H1 (cell line): ENCODE data around the gene AKIRIN2. TPM values are rescaled to one million over a fixed set of nuclear protein-coding genes. Genes with fewer than 3 reads are reported as not detected.

Source experiments
- CTCF ChIA-PET: fragments of 300-600 bp; sonication (Branson Sonifier 250); formaldehyde crosslinking; loops from one replicate; lab custom pipeline; 2021; ENCODE audit not compliant: partially characterized antibody; lab: Charles Lee
- POLR2A ChIA-PET: fragments of 300-600 bp; sonication (Branson Sonifier 250); formaldehyde crosslinking; loops from one replicate; lab custom pipeline; 2021; ENCODE audit warnings: inconsistent platforms; ENCODE audit not compliant: partially characterized antibody; lab: Charles Lee
- DNase-seq, 2 experiments: peaks; one replicate each; pipeline versions ENCODE4 v3.0.0 to v3.0.0-alpha.2; 2010 to 2022; ENCODE audit warnings: low spot score in 2 of 2, low read depth in 1 of 2, mixed read lengths in 1 of 2
- FAIRE-seq: peaks from 2 replicates; lab custom pipeline; 2011; peaks lifted over from hg19 to GRCh38; lab: Jason Lieb, UNC
- H2AFZ ChIP-seq: 2 replicates; pipeline ENCODE4 v1.8.1; 2012; ENCODE audit warnings: low read length, inconsistent platforms
- H2AK5ac ChIP-seq: 2 replicates; pipeline ENCODE4 v1.6.1; 2013; ENCODE audit warnings: low read depth, low read length
- H2BK120ac ChIP-seq: replicated peaks from 2 replicates; pipeline ENCODE3; 2013; ENCODE audit warnings: low read depth, low read length, inconsistent platforms
- H2BK12ac ChIP-seq: 2 replicates; pipeline ENCODE4 v1.6.1; 2013; ENCODE audit warnings: low read depth, low read length
- H2BK15ac ChIP-seq: 2 replicates; pipeline ENCODE4 v1.6.1; 2013; ENCODE audit warnings: low read length
- H2BK20ac ChIP-seq: 2 replicates; pipeline ENCODE4 v1.6.1; 2013; ENCODE audit warnings: low read length
- H2BK5ac ChIP-seq: 2 replicates; pipeline ENCODE4 v1.6.1; 2013; ENCODE audit warnings: low read depth, low read length
- H3K14ac ChIP-seq: 2 replicates; pipeline ENCODE4 v1.6.1; 2013; ENCODE audit warnings: inconsistent platforms; ENCODE audit not compliant: insufficient read length
- H3K18ac ChIP-seq: 2 replicates; pipeline ENCODE4 v1.6.1; 2013; ENCODE audit warnings: low read length; ENCODE audit errors: extremely low read depth
- H3K23ac ChIP-seq: 2 replicates; pipeline ENCODE4 v1.6.1; 2013; ENCODE audit warnings: inconsistent platforms; ENCODE audit not compliant: insufficient read length
- H3K23me2 ChIP-seq: 2 replicates; pipeline ENCODE4 v1.6.1; 2013; ENCODE audit warnings: low read depth, low read length
- H3K27ac ChIP-seq: 2 replicates; pipeline ENCODE4 v1.6.1; 2011; ENCODE audit warnings: low read depth, low read length, inconsistent platforms
- H3K27me3 ChIP-seq, 4 experiments: replicated peaks in 1 of 4; 1 replicate in 1 of 4; 2 replicates in 3 of 4; pipeline versions ENCODE4 v1.6.1 to v1.8.1; 2011 to 2013; ENCODE audit warnings: low read length in 3 of 4, mild to moderate bottlenecking in 3 of 4, inconsistent platforms in 2 of 4, mixed read lengths in 2 of 4, moderate library complexity in 1 of 4; ENCODE audit not compliant: control insufficient read depth in 3 of 4, insufficient read depth in 3 of 4; ENCODE audit errors: extremely low read depth in 1 of 4
- H3K36me3 ChIP-seq, 4 experiments: 2 replicates each; pipeline versions ENCODE4 v1.6.1 to v1.8.1; 2011 to 2013; ENCODE audit warnings: mild to moderate bottlenecking in 4 of 4, low read length in 3 of 4, moderate library complexity in 2 of 4, control low read depth in 1 of 4, inconsistent platforms in 1 of 4; ENCODE audit not compliant: insufficient read depth in 4 of 4, control insufficient read depth in 2 of 4
- H3K4ac ChIP-seq: replicated peaks from 2 replicates; pipeline ENCODE3; 2013; ENCODE audit warnings: low read length, low read depth, mixed read lengths, inconsistent platforms; ENCODE audit not compliant: insufficient read length
- H3K4me1 ChIP-seq, 4 experiments: replicated peaks in 1 of 4; 1 replicate in 1 of 4; 2 replicates in 3 of 4; pipeline versions ENCODE4 v1.6.1 to v1.8.1; 2011 to 2013; ENCODE audit warnings: low read length in 3 of 4, inconsistent platforms in 2 of 4, mixed read lengths in 1 of 4; ENCODE audit not compliant: insufficient read depth in 4 of 4, control insufficient read depth in 3 of 4
- H3K4me2 ChIP-seq, 2 experiments: 2 replicates each; pipeline versions ENCODE4 v1.6.1 to v1.8.1; 2011 to 2013; ENCODE audit warnings: low read depth in 2 of 2, low read length in 2 of 2, control low read depth in 1 of 2, inconsistent platforms in 1 of 2, mild to moderate bottlenecking in 1 of 2; ENCODE audit not compliant: insufficient read depth in 1 of 2
- H3K4me3 ChIP-seq, 4 experiments: fragments of 200-600, 300-600 bp in 1 of 4; sonication (generic), shearing (Covaris generic), sonication (Bioruptor Twin) in 1 of 4; 2 replicates each; pipeline versions ENCODE4 v1.5.1 to v1.8.1; 2011 to 2016; ENCODE audit warnings: low read length in 4 of 4, low read depth in 3 of 4, control low read depth in 2 of 4, inconsistent platforms in 2 of 4, mild to moderate bottlenecking in 2 of 4, mixed read lengths in 1 of 4, moderate library complexity in 1 of 4; ENCODE audit not compliant: insufficient read depth in 2 of 4; ENCODE audit errors: extremely low read depth in 1 of 4
- H3K56ac ChIP-seq: replicated peaks from 2 replicates; pipeline ENCODE3; 2013; ENCODE audit warnings: low read depth, mild to moderate bottlenecking, mixed read lengths, low read length, inconsistent platforms; ENCODE audit not compliant: insufficient read length
- H3K79me1 ChIP-seq: 2 replicates; pipeline ENCODE4 v1.6.1; 2013; ENCODE audit warnings: low read depth, low read length, control low read depth
- H3K79me2 ChIP-seq, 2 experiments: 2 replicates each; pipeline versions ENCODE4 v1.6.1 to v1.8.1; 2012 to 2013; ENCODE audit warnings: low read length in 2 of 2, mild to moderate bottlenecking in 2 of 2, inconsistent platforms in 1 of 2; ENCODE audit not compliant: insufficient read depth in 2 of 2, control insufficient read depth in 1 of 2
- H3K9ac ChIP-seq, 4 experiments: replicated peaks in 1 of 4; 1 replicate in 1 of 4; 2 replicates in 3 of 4; pipeline versions ENCODE4 v1.6.1 to v1.8.1; 2011 to 2013; ENCODE audit warnings: low read depth in 3 of 4, low read length in 3 of 4, control low read depth in 2 of 4, mild to moderate bottlenecking in 2 of 4, moderate library complexity in 2 of 4, inconsistent platforms in 1 of 4; ENCODE audit errors: extremely low read depth in 1 of 4
- H3K9me3 ChIP-seq, 2 experiments: 2 replicates each; pipeline versions ENCODE4 v1.6.1 to v1.8.1; 2012 to 2013; ENCODE audit warnings: mild to moderate bottlenecking in 2 of 2, moderate library complexity in 2 of 2, control low read depth in 1 of 2, inconsistent platforms in 1 of 2, low read depth in 1 of 2, low read length in 1 of 2, mixed read lengths in 1 of 2; ENCODE audit not compliant: insufficient read depth in 2 of 2
- H4K20me1 ChIP-seq, 2 experiments: replicated peaks in 1 of 2; 2 replicates each; pipeline versions ENCODE3 to v1.8.1; 2011 to 2013; ENCODE audit warnings: inconsistent platforms in 2 of 2, low read length in 2 of 2, mild to moderate bottlenecking in 1 of 2; ENCODE audit not compliant: insufficient read depth in 2 of 2, control insufficient read depth in 1 of 2
- H4K5ac ChIP-seq: 2 replicates; pipeline ENCODE4 v1.6.1; 2013; ENCODE audit warnings: low read length, low read depth, mixed read lengths, inconsistent platforms; ENCODE audit not compliant: insufficient read length
- H4K8ac ChIP-seq: 2 replicates; pipeline ENCODE4 v1.8.0; 2013; ENCODE audit warnings: mild to moderate bottlenecking, moderate library complexity, low read length, inconsistent platforms; ENCODE audit not compliant: insufficient read depth; ENCODE audit errors: extremely low read depth
- H4K91ac ChIP-seq: replicated peaks from 2 replicates; pipeline ENCODE3; 2013; ENCODE audit warnings: low read length, mixed read lengths, inconsistent platforms; ENCODE audit not compliant: insufficient read length
- CEBPB ChIP-seq: IDR thresholded peaks from 2 replicates; pipeline ENCODE4 v1.6.1; 2012; ENCODE audit warnings: low read depth, low read length
- CHD1 ChIP-seq: IDR thresholded peaks from 2 replicates; pipeline ENCODE4 v1.6.1; 2012; ENCODE audit warnings: low read depth, low read length, improper control_type of control experiment
- GTF2F1 ChIP-seq: IDR thresholded peaks from 2 replicates; pipeline ENCODE4 v1.6.1; 2012; ENCODE audit warnings: low read depth, low read length, improper control_type of control experiment, borderline replicate concordance
- HDAC6 ChIP-seq: IDR thresholded peaks from one replicate; pipeline ENCODE4 v1.7.1; 2012; ENCODE audit warnings: low read depth, mild to moderate bottlenecking, inconsistent platforms, low read length, moderate library complexity
- NANOG ChIP-seq: IDR thresholded peaks from 2 replicates; pipeline ENCODE4 v1.6.1; 2011; ENCODE audit warnings: low read length, low read depth, mild to moderate bottlenecking, inconsistent platforms; ENCODE audit not compliant: insufficient read depth, poor library complexity, severe bottlenecking
- POLR2A ChIP-seq, 2 experiments: IDR thresholded peaks; 1 replicate in 1 of 2; 2 replicates in 1 of 2; pipeline ENCODE4 v1.6.1; 2011; ENCODE audit warnings: low read depth in 2 of 2, low read length in 2 of 2, mild to moderate bottlenecking in 2 of 2; ENCODE audit errors: control extremely low read depth in 1 of 2
- SIN3A ChIP-seq, 2 experiments: IDR thresholded peaks in 1 of 2; conservative IDR thresholded peaks in 1 of 2; 2 replicates each; pipeline ENCODE4 v1.6.1; 2011 to 2012; ENCODE audit warnings: low read length in 2 of 2, improper control_type of control experiment in 1 of 2, low read depth in 1 of 2, mild to moderate bottlenecking in 1 of 2
- SP2 ChIP-seq: IDR thresholded peaks from 2 replicates; pipeline ENCODE4 v1.6.1; 2012; ENCODE audit warnings: mild to moderate bottlenecking, low read length, inconsistent platforms
- TCF12 ChIP-seq: IDR thresholded peaks from 2 replicates; pipeline ENCODE4 v1.6.1; 2011; ENCODE audit warnings: low read depth, mild to moderate bottlenecking, low read length
- TEAD4 ChIP-seq: IDR thresholded peaks from 2 replicates; pipeline ENCODE4 v1.6.1; 2012; ENCODE audit warnings: low read depth, low read length, inconsistent platforms, mixed read lengths
- WGBS, 2 experiments: shearing (Covaris generic) in 1 of 2; methylation state at CpG; one replicate each; pipeline versions ENCODE4 v1.1.6 to v1.1.7; 2013 to 2015; ENCODE audit warnings: low lambda C conversion rate in 2 of 2, mixed read lengths in 2 of 2, inconsistent platforms in 1 of 2, low coverage in 1 of 2, missing lambda C conversion rate in 1 of 2; ENCODE audit not compliant: insufficient replicate concordance in 2 of 2, insufficient coverage in 1 of 2, insufficient read length in 1 of 2; ENCODE audit errors: extremely low coverage in 1 of 2, missing lambda C conversion rate in 1 of 2; 5-methylcytosine and 5-hydroxymethylcytosine counted together
- polyA plus RNA-seq, 7 experiments: library from polyadenylated mRNA; depleted of rRNA in 3 of 7; stranded (reverse) in 5 of 7; unstranded in 2 of 7; fragments of >200 nt in 5 of 7; fragments of 200-250 nt in 2 of 7; gene quantifications; 1 replicate in 5 of 7; 2 replicates in 1 of 7; 4 replicates in 1 of 7; pipeline versions ENCODE4 v1.2.1 to v1.2.3, GENCODE V29; 2011 to 2013; ENCODE audit warnings: missing spikeins in 2 of 7, mixed read lengths in 2 of 7
- total RNA-seq: library from RNA; stranded (reverse); fragmentation: NEBNext Ultra II Directional; extraction: Animal tissue kit (Norgen Biotek cat#: 25700); gene quantifications from 2 replicates; pipeline ENCODE4 v1.2.1, GENCODE V29; 2021

The AKIRIN2 gene
- total and polyA plus RNA-seq, 2 of the 8 experiments (the other 6 are each of a cell fraction or from before 2014, with no cell fraction given) = 35.6 to 75.3 TPM

DNA sequence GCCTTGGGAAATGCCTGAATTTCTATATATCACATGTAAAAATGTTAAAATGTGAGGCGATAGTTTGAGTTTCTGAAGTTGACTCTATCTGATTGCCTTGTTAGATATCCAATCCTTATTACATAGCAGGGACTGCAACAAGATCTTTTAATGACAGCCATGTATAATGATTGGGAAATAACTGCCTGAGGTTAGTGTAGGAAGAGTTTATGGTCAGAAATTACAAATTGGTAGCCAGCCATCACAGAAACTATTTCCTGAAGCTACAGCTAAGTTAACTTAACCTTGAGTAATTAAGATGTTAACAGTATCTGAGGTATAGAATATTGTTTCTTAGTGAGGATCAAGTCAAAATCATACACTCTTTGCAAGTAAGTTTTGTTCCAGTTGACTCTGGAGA, 41.0 kb downstream of the AKIRIN2 start:
- POLR2A ChIA-PET = no interaction called here

More for the DNA sequence above, 41.0 kb downstream of the AKIRIN2 start:
- Histone ChIP-seq H3K4me2 (no peak overlapping the region), H3K9ac (no peak overlapping the region), H2AFZ (no peak overlapping the region), H4K91ac (no peak overlapping the region), H4K5ac (no peak overlapping the region), H3K23me2 (no peaks in the 10 kb centered on the region), H2BK120ac (no peak overlapping the region), H3K27ac (no peak overlapping the region), H3K14ac (no peak overlapping the region), H3K4me1 (no peaks in the 10 kb centered on the region), H3K79me2 (no peaks in the 10 kb centered on the region), H3K18ac (no peak overlapping the region), H3K79me1 (no peaks in the 10 kb centered on the region), H4K8ac (no peak overlapping the region), H2BK5ac (no peak overlapping the region), H3K4me3 (no peak overlapping the region), H2AK5ac (no peak overlapping the region), H3K56ac (no peak overlapping the region), H3K27me3 (no peaks in the 10 kb centered on the region), H4K20me1 (no peaks in the 10 kb centered on the region), H3K23ac (no peak overlapping the region), H3K4ac (no peak overlapping the region), H3K36me3 (peaks cover 0 to 53% (median 19%) of the 10 kb centered on the region in 4 experiments; a peak in 7 of 8 replicates), H2BK15ac (no peak overlapping the region), H2BK20ac (no peak overlapping the region), H2BK12ac (no peak overlapping the region), H3K9me3 (no peaks in the 10 kb centered on the region)
- 100% methylated on average over 1 of the region's 1 CpG; no CpG with 5 or more reads in 1 of the 2 experiments for WGBS, 2 experiments
- DNase-seq = no peak
- FAIRE-seq = no peak
- TF ChIP-seq TEAD4 (no peak), CEBPB (no peak), NANOG (no peak), CHD1 (no peak), TCF12 (no peak), GTF2F1 (no peak), HDAC6 (no peak), POLR2A (IDR thresholded peaks at IDR 0.05; ENCODE audit: control extremely low read depth in 1 of 2, low read depth in 2 of 2, low read length in 2 of 2) (no peak), SIN3A (conservative IDR thresholded peaks at IDR 0.05 in 1 of 2, IDR thresholded peaks at IDR 0.05 in 1 of 2; ENCODE audit: low read depth in 1 of 2, low read length in 2 of 2) (no peak), SP2 (no peak)
- CTCF ChIA-PET = no interaction called here
